ENCODE measurements around the gene COQ8A.

- TF ChIP-seq CTCF (IDR thresholded peaks at IDR 0.05) (no peak), POLR2A (IDR thresholded peaks at IDR 0.05) (no peak)
These were observed 14.7 kb downstream of the COQ8A start for GRCh38 chr1:226954777-226955176.
